CD4-positive, alpha-beta T cell treated with Interferon alpha-2 for 1 hour (primary cell): ENCODE data around the gene EIF4E1B.
"Not testable (repeated sequence)": the region's sequence is repeated elsewhere in the genome, so short reads cannot be mapped to it uniquely, and the experiment has no call there.

Source experiments
- DNase-seq, 2 donors: peaks; one replicate each; pipeline ENCODE4 v3.0.0-alpha.2; 2020 to 2022

The EIF4E1B gene

GRCh38 chr5:176629853-176630680 lies at the start of gene EIF4E1B, which contains the start of gene SNCB:
EIF4E1B (plus strand) TSS chr5:176630675; CDS start chr5:176642788, 12,113 bp downstream.
SNCB (minus strand) TSS chr5:176630534; CDS start chr5:176629654, 880 bp downstream.
- peak; percentile 27 to 39 for DNase-seq

GRCh38 chr5:176581361-176581760 lies 49.1 kb upstream of the EIF4E1B start:
- no peak for DNase-seq

- no peak for DNase-seq
These were observed 47.4 kb upstream of the EIF4E1B start for GRCh38 chr5:176583076-176583475.

GRCh38 chr5:176587398-176587797 lies 43.1 kb upstream of the EIF4E1B start:
- no peak for DNase-seq

GRCh38 chr5:176588297-176588696 lies 42.2 kb upstream of the EIF4E1B start:
- no peak for DNase-seq

GRCh38 chr5:176589039-176589769 lies 41.3 kb upstream of the EIF4E1B start:
- no peak for DNase-seq

GRCh38 chr5:176590035-176590717 lies 40.3 kb upstream of the EIF4E1B start:
- no peak for DNase-seq

- not testable (repeated sequence) for DNase-seq
These were observed 38.8 kb upstream of the EIF4E1B start for GRCh38 chr5:176591667-176592066.

GRCh38 chr5:176592573-176592972 lies 37.9 kb upstream of the EIF4E1B start:
- no peak for DNase-seq

- DNase-seq = no peak
These were observed 37.1 kb upstream of the EIF4E1B start for GRCh38 chr5:176593273-176593869.

- no peak for DNase-seq
These were observed 35.9 kb upstream of the EIF4E1B start for GRCh38 chr5:176594554-176594953.

GRCh38 chr5:176595386-176595943 lies 35.0 kb upstream of the EIF4E1B start:
- DNase-seq = no peak

- DNase-seq = no peak
These were observed 34.3 kb upstream of the EIF4E1B start for GRCh38 chr5:176596069-176596644.

GRCh38 chr5:176596689-176597416 lies 33.6 kb upstream of the EIF4E1B start:
- peak; percentile 68 to 80 for DNase-seq

GRCh38 chr5:176597417-176598389 lies 32.8 kb upstream of the EIF4E1B start:
- no peak for DNase-seq

GRCh38 chr5:176599749-176600430 lies 30.6 kb upstream of the EIF4E1B start:
- not testable (repeated sequence) for DNase-seq

- DNase-seq = no peak
These were observed 28.5 kb upstream of the EIF4E1B start for GRCh38 chr5:176601901-176602482.

- DNase-seq = no peak
These were observed 27.4 kb upstream of the EIF4E1B start for GRCh38 chr5:176603091-176603490.

- no peak for DNase-seq
These were observed 24.4 kb upstream of the EIF4E1B start for GRCh38 chr5:176606032-176606431.
